Measurements from ENCODE around the gene CARMIL1.

CARMIL1 gene

DNA sequence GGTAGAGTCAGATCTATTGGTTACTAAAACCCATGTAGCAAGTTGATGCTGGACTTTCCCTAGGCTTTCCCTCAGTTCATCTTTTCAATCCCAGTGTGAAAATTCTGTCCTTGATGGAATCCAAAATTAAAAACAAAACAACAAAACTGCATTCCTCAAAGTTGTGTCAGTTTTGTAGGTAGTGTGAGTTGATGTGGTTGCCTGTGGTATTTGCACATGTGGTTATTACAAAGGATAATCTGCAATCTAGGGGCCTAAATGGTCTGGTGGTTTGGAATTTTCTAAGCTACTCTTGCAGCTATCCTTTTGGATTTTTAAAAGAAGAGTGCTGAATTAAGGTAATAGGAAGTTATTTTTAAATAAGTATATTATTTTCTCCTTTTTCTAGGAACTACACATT, 240.7 kb downstream of the CARMIL1 start:
- DNase-seq (ENCODE audit: low read depth), result no peak

DNA sequence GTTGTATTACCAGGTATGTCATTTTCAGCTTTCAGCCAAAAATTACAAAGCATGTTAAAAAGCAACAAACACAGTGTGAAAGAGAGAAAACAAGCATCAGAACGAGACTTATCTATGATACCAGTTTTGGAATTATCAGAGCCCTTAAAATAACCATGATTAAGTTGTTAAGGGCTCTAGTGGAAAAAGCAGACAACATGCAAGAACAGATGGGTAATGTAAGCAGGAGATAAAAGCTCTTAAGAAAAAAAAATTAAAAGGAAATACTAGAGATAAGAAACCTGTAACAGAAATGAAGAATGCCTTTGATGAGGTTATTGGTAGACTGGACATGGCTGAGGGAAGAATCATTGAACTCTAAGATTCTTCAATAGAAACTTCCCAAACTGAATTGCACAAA, 245.4 kb downstream of the CARMIL1 start:
- DNase-seq (ENCODE audit: low read depth), result no peak

DNA sequence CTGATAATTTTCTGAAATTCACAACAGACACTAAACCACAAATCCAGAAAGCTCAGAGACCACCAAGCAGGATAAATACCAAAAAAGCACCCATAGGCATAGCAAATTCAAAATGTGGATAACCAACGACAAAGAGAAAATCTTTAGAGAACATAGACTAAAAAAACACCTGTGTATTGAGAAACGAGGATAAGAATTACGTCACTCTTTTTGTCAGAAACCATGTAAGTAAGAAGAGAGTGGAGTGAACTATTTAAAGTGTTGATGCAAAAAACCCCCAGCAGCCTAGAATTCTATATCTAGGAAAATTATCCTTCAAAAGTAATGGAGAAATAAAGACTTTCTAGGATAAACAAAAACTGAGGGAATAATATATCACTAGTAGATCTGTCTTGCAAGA, 245.9 kb downstream of the CARMIL1 start:
- no peak for DNase-seq (ENCODE audit: low read depth)

DNA sequence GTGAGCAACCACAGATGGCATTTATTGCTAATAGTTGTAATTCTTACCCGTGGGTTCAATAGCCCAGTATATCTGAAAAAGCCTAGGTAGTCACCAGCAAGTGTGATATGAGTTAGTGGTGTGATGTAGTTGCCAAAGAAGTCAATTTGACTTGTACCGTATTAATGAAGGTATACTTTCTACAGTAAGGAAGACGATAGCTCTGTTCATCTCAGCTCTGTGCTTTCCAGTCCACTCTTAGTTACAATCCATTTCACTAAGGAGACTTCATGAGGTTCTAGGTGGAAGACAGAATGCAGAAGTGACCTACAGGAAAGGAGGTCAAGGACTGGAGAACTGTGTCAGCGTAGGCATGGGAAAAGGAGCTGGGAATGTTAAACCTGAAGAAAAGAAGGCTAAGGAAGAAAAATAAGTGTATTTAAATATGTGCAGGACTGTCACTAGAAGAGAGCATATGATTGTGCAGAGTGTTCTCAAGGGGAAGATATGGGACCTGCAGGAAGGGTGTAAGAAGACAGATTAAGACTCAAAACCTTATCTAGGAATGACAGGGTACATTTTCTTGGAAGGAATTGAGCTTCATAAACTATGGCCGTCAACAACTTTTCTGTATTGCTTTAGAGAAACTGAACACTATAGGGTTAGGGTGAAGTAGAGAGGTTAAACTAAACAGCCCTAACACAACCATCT, 255.9 kb downstream of the CARMIL1 start:
- no peak for DNase-seq (ENCODE audit: low read depth)

DNA sequence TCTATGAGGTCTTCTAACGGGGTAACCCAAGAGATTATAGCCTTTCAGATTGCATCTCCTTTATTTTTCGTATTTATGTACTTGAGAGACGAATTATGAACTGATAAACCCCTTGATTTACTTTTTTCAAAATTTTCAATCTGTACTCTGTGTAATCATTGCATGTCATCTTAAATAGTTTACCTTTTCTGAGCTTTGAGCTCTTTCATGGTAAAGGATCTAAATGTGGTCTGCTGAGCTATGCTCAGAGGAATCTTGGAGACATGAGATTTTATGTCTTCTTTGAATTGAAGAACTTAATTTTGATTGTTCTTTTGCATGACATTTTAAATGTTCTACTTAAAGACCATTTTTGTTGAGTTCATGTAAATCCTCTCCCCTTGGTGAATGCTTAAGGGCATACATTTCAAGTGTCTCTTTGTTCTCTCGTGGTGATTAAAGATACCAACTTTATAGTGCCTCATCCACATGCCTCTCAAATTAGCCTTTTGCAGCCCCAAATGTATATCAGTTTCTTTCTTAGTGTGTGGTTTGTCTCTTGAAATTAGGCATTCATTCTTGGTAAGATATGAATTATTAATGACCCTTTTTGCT, 256.6 kb downstream of the CARMIL1 start:
- DNase-seq (ENCODE audit: low read depth), result no peak

DNA sequence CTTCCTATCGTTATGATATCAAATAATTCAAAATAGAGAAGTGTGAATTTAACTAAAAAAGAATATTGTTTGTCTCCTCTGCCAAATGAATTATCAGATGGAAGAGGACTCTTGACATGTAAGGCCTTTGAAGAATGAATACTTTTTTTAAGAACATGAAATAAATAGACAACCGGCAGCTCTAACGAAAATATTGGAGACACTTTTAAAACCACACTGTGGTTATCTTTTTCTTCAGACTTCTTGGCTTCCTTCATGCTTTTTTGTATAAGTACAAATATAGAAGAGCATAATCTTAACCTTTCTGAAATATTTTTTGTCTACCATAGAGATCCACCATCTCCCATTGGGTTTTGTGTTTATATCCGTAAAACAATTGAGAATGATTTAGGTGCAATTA, 257.6 kb downstream of the CARMIL1 start:
- DNase-seq (ENCODE audit: low read depth), result no peak

DNA sequence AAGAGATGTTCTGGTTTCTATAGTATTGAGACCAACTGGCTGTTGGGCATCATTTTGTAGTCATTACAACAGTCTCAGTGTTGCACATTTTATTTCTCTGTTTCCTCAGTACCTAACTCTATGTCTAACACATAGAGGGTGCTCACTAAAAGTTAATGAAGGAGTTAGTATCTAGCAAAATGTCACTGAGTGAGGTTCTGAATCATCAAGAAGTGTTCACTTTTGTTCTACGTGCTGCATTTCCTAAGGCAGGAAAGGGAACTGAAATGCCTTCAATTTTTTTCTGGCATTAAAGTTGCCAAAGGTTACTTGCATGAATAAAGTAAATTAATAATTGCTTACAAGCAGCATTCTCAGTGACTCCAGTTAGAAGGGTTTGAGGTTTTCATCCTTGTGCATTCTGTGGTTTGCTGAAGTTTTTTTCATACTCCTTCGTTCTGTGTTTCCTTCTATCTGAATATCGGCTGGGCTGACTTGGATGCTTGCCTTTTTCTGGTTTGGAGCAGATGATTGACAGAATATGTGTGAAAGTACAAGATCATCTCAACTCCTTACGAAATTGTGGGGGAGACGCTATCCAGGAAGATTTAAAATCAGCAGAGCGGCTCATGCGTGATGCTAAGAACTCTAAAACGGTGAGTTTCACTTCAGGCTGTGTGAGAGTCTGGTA, 258.3 kb downstream of the CARMIL1 start:
- DNase-seq (ENCODE audit: low read depth), result no peak

DNA sequence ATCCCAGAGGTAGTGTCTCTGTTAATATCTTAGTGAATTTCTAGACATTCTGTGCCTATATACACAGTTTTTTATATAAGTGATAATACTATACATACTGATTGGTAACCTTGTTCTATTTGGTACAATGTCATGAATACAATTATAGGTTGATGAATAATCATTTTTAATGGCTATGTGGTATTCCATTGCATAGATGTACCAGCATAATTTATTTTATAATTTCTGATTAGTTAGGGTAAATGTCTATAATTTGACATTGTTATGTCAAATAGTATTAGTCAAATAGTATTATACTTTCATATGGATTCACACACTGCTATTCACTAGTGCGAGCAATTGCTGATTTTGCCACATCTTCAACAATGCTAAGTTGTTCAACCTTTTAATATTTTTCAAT, 262.1 kb downstream of the CARMIL1 start:
- DNase-seq (ENCODE audit: low read depth), result no peak

DNA sequence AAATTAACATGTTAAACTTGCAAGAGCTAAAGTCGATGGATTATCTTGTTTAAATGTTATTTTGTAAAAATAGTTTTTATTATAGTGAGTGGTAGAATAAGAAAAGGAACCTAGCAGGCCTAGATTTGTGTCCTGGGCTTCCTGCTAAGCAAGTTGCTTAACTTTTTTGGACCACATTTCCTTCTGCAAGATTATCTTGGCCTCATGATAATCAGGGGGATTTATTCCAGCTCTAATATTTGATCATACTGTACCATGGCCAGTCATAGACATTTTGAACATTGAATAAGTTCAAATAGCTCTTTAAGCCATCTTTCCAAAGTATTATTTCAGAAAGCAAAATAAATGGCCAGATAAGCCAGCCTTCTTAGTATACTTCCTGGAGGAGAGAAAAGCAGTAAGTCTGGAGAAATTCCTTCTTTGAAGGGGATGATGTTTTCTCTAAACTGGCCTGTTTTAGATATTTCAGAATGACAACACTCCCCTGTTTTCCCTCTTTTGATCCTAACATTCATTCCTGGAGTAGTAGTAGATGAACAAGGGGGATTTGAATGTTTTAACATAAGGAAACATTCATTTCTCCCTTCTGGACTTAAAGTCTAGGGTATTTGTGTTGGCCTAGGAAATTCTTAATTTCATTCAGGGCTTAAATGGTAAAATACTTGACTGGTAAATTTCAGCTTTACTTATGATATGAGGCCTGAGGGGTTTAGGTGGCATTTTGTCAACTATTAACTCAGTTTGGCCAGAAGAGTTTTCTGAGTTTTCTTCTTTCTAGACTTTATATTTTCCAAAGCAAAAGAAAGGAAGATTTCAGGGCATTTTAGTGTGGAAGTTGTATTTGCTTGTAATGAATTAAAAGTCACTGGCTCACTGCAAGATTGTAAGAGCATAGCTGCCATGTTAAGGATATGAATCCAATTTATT, 264.1 kb downstream of the CARMIL1 start:
- DNase-seq (ENCODE audit: low read depth), result no peak

DNA sequence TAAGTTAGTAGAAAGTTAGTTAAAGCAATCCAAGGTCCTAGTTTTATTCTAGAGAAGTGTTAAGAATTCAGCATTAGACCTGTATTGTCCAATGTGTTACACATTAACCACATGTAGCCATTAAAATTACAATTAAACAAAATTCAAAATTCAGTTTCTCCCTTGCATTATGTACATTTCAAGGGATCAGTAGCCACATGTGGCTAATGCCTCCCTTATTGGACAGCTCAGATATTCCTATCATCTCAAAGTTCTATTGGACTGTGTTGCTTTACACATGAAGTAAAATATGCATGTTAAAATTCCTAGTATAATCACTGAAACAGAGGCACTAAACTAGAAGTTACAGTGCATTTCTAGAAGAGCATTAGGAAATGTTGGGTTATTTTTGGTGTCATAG, 265.7 kb downstream of the CARMIL1 start:
- DNase-seq (ENCODE audit: low read depth), result no peak

DNA sequence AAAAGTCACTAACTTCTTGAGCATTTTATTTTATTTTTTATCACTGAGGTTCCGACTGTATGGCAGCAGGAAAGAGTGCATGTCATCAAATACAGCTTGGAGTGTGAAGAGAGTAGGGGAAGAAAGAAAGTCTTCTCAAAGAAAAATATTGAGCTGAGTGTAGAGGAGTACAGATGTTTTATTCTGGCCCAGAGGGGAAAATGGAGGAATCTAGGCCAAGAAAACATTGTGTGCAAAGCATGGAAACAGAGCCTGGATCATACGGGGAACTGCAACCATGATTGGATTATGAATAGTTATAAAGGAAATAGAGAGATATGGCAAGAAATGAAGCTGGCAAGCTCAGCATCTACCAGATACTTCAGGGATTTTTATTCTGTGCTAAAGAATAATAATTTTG, 268.6 kb downstream of the CARMIL1 start:
- no peak for DNase-seq (ENCODE audit: low read depth)

DNA sequence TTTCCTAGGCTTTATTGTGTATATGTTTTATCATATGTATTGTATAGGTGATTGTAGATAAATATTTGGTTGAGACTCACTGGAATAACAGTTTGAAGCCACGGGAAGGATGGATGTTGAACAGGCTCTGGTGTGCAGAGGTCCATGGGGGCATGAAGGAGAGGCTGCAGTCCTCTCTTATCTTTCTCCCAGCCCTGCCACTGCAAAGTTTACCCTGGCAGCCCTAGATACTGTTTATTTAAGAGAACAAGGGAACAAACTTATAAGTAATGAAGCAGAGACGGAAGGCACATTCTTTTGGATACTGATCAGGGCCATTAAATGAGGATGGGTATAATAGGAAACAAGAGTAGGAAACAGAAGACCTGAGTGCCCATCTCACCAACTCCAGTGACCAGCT, 269.3 kb downstream of the CARMIL1 start:
- DNase-seq (ENCODE audit: low read depth), result no peak

DNA sequence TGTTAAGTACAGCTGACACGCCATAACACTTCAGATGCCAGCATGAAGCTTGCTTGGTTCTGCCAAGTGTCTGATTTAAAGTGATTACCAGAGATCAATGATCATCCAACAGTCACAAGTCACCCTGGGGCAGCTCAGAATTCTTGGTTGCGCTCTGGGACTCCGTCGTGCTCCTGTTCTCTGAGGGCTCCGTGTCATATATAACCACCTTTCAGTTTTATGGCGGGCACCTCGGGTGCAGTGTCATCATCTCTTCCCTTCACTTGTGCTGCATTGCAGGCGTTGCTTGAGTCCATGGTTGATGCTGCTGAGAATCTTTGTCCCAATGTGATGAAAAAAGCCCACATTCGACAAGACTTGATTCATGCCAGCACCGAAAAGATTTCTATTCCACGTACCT, 271.5 kb downstream of the CARMIL1 start:
- no peak for DNase-seq (ENCODE audit: low read depth)

DNA sequence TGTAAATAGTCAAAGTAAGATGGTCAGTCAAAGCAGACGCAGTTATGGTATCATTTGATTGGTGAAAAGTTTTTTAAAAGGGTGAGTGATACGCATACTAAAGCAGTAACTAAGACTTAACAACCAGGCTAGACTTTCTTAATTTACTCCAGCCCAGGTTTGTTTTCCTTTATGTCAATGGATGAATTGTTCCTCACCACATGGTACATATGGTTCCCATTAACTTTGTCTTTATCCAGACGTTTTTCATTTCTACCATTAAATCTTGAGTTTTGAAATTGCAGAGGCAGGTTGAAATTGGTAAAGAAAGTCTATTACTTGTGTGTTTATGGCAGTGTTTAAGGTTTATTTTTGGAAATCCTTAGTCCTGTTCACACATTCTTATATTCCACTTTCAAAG, 274.3 kb downstream of the CARMIL1 start:
- DNase-seq (ENCODE audit: low read depth), result no peak

DNA sequence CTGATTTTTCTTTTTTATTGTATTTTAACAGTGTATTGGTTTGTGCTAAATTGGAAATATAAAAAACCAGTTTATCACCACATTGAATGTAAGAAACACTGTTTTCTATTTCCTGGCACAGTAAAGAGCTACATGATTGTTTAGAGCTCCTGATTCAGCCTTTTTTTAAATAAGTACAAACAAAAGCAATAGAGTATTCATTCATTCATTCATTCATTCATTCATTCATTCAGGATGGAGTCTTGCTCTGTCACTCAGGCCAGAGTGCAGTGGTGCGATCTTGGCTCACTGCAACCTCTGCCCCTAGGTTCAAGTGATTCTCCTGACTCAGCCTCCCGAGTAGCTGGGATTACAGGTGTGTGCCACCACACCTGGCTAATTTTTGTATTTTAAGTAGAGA, 276.0 kb downstream of the CARMIL1 start:
- DNase-seq (ENCODE audit: low read depth), result no peak

DNA sequence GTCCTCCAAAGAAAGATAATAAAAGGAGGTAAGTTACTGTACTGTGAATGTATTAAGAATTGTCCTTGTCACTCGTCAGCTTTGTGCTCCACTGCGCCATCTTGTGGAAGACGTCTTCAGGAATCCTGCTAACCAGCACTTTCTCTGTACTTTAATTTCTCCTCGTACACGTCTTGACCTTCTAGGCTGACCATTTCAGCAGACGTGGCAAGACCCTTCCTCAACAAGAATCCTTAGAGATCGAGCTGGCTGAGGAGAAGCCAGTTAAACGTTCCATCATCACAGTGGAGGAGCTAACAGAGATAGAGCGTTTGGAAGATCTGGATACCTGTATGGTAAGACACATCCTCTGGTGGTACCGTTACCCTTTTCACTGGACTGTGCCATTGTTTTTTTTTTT, 277.3 kb downstream of the CARMIL1 start:
- DNase-seq (ENCODE audit: low read depth), result peak; percentile 69

DNA sequence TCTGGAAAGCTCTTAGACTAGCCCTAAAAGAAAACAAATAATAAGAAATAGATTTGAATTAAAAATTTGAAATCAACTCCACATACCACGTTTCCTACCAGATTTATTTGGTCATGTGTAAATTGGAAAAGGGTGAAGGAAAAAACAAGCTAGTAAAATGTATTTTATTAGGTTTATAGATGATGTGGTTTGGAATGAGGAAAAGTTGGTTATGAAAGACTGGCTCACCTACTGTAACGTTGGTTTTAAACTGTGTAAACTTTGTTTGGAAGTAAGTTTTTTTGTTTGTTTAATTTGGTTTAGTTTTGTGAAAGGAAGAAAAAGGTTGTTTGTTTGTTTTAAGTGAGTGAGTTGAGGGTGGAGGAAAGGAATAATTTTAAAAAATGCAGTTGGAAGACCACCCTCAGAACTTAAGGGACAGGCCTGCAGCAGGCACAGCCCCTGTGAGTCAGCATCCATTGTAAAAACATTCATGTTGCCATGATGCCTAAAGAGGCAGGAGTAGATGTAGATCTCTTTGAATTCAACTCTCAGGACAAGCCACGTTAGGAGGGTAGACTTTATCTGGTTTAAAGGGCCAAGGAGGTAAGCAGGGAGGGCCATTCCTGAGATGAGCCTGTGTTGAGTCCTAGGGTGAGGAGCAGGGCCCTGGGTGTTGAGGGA, 279.1 kb downstream of the CARMIL1 start:
- DNase-seq (ENCODE audit: low read depth), result no peak

DNA sequence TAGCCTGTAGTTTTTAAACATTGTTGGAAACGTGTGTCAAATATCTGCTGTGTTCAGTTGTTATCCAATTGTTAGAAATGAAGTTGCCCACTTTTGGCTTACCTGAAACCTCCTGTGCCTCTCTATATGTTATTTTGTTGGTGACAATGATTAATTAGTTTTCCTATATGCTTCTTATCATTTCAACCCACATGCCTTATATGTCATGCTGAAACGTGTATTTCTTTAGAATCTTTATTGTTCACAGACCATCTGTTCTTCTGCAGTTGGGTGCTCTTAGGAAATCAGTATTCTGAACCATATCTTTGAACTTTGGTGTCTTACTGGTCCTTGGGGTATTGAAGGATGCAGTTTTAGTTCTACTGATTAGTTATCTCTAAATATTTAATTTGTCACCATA, 281.7 kb downstream of the CARMIL1 start:
- DNase-seq (ENCODE audit: low read depth), result no peak

DNA sequence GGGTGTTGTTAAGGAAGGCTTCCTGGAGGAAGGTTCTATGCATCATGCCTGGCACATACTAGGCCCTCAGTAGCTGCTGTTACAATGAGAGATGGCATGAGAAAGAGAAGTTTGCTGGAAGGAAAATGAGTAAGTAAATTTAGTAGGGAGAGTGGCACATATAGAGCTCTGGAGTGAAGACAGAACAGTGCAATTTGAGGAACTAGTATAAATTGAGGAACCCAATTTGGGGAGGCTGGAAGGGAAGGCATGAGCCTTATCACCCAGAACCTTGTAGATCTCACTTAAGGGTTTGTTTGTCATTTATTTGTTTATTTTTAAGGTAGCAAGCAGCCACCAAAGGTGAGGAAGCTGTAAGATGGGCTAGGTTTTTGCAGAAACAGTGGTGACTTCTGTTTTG, 285.8 kb downstream of the CARMIL1 start:
- no peak for DNase-seq (ENCODE audit: low read depth)

DNA sequence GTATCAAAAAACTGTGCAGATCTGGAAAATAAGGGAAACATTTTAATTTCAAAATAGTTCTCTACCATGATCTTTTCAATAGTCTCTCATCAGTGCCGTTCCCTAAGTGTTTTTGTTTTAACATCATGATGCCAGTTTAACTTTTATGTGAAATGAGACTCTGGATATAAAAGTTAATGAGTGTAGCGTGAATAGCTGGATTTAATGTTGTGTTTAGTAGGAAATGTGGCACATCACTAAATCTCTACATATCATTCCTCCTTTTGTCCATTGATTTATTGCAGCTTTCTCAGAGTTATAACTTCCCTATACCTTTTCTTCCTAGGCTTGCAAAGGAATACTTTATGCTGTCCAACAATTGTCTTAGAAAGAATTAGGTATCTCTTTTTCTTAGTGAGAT, 291.4 kb downstream of the CARMIL1 start:
- DNase-seq (ENCODE audit: low read depth), result no peak

DNA sequence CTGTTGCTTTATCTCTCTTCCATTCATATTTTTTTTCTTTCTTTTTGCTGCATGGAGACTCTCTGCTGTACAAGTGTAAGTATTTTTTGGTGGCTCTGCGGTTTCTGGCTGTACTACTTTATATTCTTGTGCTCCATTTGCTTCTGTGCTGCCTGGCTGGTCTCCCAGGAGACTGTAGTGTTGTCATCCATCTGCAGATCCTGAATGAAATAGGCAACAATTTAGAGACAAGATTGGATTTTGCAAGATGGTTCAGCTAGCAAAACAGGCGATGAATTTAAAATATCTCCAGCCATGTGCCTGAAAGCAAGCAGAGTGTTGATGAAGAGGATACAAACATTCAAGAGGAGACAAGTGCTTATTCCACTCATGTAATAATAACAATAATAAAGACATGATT, 297.7 kb downstream of the CARMIL1 start:
- no peak for DNase-seq (ENCODE audit: low read depth)

DNA sequence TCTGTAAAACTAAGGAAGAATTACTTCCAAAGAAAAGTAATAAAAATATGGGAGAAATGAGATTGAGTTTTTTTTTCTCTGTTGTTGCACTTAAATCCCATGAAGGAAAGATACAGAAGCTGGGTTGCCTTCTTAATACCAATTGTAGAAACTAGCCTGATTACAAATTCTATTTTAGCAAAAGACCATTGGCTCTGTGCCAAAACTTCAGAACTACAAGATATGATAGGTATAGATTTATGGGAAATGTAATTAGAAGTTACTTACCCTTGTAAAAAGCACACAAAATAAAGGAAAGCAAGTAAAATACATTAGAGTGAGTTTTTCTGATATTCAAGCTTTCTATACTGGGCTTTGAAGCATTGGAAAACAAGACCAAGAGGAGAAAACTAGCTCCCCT, 299.4 kb downstream of the CARMIL1 start:
- no peak for DNase-seq (ENCODE audit: low read depth)
